ENCODE results near the gene TMX4.

Gene TMX4

DNA sequence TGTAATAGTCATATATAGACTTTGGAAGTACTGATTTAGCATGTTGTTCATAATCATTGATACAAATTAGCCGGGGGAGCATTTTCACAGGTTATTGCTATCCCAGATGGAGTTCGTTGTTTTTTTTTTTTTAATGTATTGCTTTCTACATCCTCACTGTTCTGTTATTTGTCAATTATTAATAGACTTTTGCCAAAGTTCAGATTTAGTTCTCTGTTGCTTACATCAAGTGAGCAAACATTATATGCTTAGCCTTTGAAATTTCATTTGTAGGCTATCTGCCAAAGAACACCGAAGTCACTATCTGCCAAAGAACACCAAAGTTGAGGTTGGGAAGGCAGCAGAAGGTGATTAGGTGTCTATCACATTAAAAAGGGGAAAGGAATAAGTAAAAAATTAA lies 79.2 kb downstream of the TMX4 start, which contains the start of gene HAO1:
HAO1 (minus strand) TSS at position 118 of the 400 bp plus-strand sequence; CDS start at position 82, 36 bp downstream.
- Histone ChIP-seq H3K4me1 (ENCODE audit: control insufficient read depth in 1 of 2, insufficient read depth in 1 of 2, low read depth in 1 of 2, low read length in 1 of 2) (no peaks in the 10 kb centered on the region), H3K36me3 (no peaks in the 10 kb centered on the region), H3K9me3 (no peaks in the 10 kb centered on the region), H3K4me3 (ENCODE audit: low read depth in 1 of 2, low read length in 1 of 2) (no peak within 1 kb of the TSS), H3K27me3 (no peaks in the 10 kb centered on the region), H3K27ac (no peak within 1 kb of the TSS)
- TF ChIP-seq, protein P1, sequence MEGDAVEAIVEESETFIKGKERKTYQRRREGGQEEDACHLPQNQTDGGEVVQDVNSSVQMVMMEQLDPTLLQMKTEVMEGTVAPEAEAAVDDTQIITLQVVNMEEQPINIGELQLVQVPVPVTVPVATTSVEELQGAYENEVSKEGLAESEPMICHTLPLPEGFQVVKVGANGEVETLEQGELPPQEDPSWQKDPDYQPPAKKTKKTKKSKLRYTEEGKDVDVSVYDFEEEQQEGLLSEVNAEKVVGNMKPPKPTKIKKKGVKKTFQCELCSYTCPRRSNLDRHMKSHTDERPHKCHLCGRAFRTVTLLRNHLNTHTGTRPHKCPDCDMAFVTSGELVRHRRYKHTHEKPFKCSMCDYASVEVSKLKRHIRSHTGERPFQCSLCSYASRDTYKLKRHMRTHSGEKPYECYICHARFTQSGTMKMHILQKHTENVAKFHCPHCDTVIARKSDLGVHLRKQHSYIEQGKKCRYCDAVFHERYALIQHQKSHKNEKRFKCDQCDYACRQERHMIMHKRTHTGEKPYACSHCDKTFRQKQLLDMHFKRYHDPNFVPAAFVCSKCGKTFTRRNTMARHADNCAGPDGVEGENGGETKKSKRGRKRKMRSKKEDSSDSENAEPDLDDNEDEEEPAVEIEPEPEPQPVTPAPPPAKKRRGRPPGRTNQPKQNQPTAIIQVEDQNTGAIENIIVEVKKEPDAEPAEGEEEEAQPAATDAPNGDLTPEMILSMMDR (IDR thresholded peaks at IDR 0.05): no peak

DNA sequence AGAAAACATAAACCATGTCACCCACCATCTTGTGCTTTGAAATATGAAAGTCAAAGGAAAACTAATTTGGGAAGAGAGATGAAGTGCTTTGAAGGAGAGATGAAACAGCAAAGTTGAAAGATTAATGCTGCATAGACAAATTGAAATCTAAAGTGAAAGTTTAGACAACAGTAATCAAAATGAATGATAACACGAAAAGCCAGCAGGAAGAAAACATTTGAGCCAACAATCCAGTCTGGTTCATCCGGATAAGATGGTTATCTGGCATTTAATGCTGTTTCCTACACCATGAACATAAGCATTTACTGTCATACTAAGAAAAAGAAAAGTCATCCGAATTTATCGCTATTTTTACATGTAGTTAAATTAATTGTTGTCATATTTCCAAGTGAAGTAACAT lies 79.9 kb downstream of the TMX4 start:
- H3K4me1 ChIP-seq (ENCODE audit: control insufficient read depth in 1 of 2, insufficient read depth in 1 of 2, low read depth in 1 of 2, low read length in 1 of 2): no peaks in the 10 kb centered on the region
- no peak overlapping the region for H3K27ac ChIP-seq
- no peaks in the 10 kb centered on the region for H3K36me3 ChIP-seq
- H3K27me3 ChIP-seq: no peaks in the 10 kb centered on the region
- H3K9me3 ChIP-seq: no peaks in the 10 kb centered on the region
- no peak overlapping the region for H3K4me3 ChIP-seq (ENCODE audit: low read depth in 1 of 2, low read length in 1 of 2)
- TF ChIP-seq, protein P1 (IDR thresholded peaks at IDR 0.05): no peak

DNA sequence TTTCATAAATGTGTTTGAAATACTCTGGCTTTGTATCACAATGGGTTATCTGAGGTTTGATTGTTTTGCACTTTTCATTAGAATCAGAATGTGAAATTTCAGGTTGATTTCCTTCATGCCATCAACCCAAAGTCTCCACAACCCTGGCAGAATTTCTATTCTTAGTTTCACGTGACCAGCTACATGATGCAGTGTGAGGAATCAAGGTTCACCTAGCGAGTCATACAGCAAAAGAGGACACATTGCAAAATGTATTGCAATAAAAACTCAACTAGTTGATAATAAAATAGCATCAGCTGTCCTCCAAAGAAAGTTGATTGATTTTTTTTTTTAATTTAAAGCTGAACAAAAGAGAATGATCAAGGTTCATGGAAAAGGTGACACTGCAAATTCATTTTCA lies 81.5 kb downstream of the TMX4 start:
- no peaks in the 10 kb centered on the region for H3K9me3 ChIP-seq
- no peak overlapping the region for H3K4me3 ChIP-seq (ENCODE audit: low read depth in 1 of 2, low read length in 1 of 2)
- TF ChIP-seq, protein P1 (IDR thresholded peaks at IDR 0.05): no peak
- no peaks in the 10 kb centered on the region for H3K36me3 ChIP-seq
- no peak overlapping the region for H3K27ac ChIP-seq
- no peaks in the 10 kb centered on the region for H3K4me1 ChIP-seq (ENCODE audit: control insufficient read depth in 1 of 2, insufficient read depth in 1 of 2, low read depth in 1 of 2, low read length in 1 of 2)
- H3K27me3 ChIP-seq: no peaks in the 10 kb centered on the region

DNA sequence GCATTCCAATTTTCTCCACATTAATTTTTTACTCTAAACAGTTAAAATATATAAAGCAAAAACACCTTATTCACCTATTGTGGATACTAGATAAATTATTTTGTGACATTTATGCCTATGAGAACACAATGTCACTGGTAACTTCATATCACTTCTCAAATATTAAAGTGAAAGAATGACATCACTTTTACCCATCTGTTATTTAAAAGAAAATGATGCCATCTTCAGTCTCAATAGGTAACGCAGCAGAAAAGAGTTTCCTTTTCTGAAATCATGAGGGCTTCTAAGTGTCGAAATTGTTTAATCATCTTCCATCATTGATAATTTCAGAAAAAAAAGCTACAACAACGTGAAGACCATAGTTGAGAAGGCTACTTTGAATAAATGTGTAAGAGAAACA lies 82.2 kb downstream of the TMX4 start:
- Histone ChIP-seq H3K27ac (no peak overlapping the region), H3K9me3 (no peaks in the 10 kb centered on the region), H3K27me3 (no peaks in the 10 kb centered on the region), H3K4me3 (ENCODE audit: low read depth in 1 of 2, low read length in 1 of 2) (no peak overlapping the region), H3K4me1 (ENCODE audit: control insufficient read depth in 1 of 2, insufficient read depth in 1 of 2, low read depth in 1 of 2, low read length in 1 of 2) (no peaks in the 10 kb centered on the region), H3K36me3 (no peaks in the 10 kb centered on the region)
- TF ChIP-seq, protein P1 (IDR thresholded peaks at IDR 0.05): no peak

DNA sequence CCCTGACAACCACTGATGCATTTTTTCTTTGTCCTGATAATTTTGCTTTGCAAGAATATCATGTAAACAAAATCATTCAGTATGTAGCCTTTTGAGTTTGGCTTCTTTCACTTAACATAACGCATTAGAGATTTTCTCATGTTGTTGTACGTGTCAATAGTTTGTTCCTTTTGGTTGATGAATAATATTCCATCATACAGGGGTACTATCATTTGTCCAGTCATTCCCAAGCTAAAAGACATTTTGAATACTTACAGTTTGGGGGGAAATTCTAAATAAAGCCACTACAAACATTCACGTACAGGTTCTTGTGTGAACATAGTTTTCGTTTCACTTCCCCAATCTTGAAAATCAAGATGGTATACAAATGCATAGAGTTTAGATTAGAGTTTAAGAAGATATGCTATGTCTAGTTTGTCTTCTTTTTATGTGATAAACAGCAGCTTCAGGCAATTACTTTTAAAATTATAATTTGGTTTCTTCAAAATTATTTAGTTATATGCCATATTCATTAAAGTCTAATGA lies 84.5 kb downstream of the TMX4 start:
- no peaks in the 10 kb centered on the region for H3K27me3 ChIP-seq
- TF ChIP-seq, protein P1 (IDR thresholded peaks at IDR 0.05): no peak
- no peaks in the 10 kb centered on the region for H3K4me1 ChIP-seq (ENCODE audit: control insufficient read depth in 1 of 2, insufficient read depth in 1 of 2, low read depth in 1 of 2, low read length in 1 of 2)

DNA sequence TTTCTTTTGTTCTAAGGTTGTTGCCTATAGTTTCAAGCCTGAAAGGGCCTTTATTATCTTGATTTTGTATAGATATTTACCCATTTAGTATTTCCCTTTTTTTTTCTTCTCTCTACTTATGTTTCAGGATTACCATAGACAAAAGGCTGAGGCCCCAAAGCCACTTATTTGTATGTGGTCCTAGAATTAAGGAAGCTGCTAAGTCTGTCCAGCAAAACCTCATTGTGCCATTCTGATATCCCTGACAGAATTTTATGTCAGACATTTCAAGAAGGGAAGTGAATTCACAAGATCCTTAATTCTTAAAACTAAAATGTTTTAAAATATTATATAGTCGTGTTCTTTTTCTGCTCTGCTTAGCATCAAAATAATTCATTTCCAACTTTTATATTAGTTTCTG lies 86.2 kb downstream of the TMX4 start:
- no peak overlapping the region for H3K27ac ChIP-seq
- TF ChIP-seq, protein P1 (IDR thresholded peaks at IDR 0.05): no peak
- no peaks in the 10 kb centered on the region for H3K9me3 ChIP-seq
- H3K4me1 ChIP-seq (ENCODE audit: control insufficient read depth in 1 of 2, insufficient read depth in 1 of 2, low read depth in 1 of 2, low read length in 1 of 2): no peaks in the 10 kb centered on the region
- H3K4me3 ChIP-seq (ENCODE audit: low read depth in 1 of 2, low read length in 1 of 2): no peak overlapping the region
- no peaks in the 10 kb centered on the region for H3K36me3 ChIP-seq
- H3K27me3 ChIP-seq: no peaks in the 10 kb centered on the region

More for the DNA sequence above, 84.5 kb downstream of the TMX4 start:
- no peak overlapping the region for H3K27ac ChIP-seq
- no peaks in the 10 kb centered on the region for H3K36me3 ChIP-seq
- no peaks in the 10 kb centered on the region for H3K9me3 ChIP-seq
- no peak overlapping the region for H3K4me3 ChIP-seq (ENCODE audit: low read depth in 1 of 2, low read length in 1 of 2)
